H1 (cell line): Measurements from ENCODE around the gene ZMYM3. TPM values are rescaled to one million over a fixed set of nuclear protein-coding genes. Genes with fewer than 3 reads are reported as not detected.

ENCODE experiments used
- ATF3 ChIP-seq: IDR thresholded peaks from 2 replicates; pipeline ENCODE4 v1.6.1; 2011; ENCODE audit warnings: low read depth, mild to moderate bottlenecking, low read length; ENCODE audit not compliant: insufficient read depth
- CHD7 ChIP-seq: fragments of 300-600 bp; sonication (generic); IDR thresholded peaks from 2 replicates; pipeline ENCODE4 v1.7.1; 2012; ENCODE audit warnings: low read length, moderate library complexity, mild to moderate bottlenecking, inconsistent platforms; ENCODE audit not compliant: insufficient replicate concordance
- HDAC2 ChIP-seq, 2 experiments: fragments of 300-600 bp in 1 of 2; sonication (generic) in 1 of 2; IDR thresholded peaks; 2 replicates each; pipeline ENCODE4 v1.6.1; 2011 to 2012; ENCODE audit warnings: low read depth in 2 of 2, low read length in 2 of 2, mild to moderate bottlenecking in 2 of 2, moderate library complexity in 2 of 2, borderline replicate concordance in 1 of 2, inconsistent platforms in 1 of 2
- JUN ChIP-seq: IDR thresholded peaks from 2 replicates; pipeline ENCODE4 v1.6.1; 2011; ENCODE audit warnings: low read depth, mild to moderate bottlenecking, improper control_type of control experiment, low read length
- RBBP5 ChIP-seq: IDR thresholded peaks from 2 replicates; pipeline ENCODE4 v1.7.1; 2012; ENCODE audit warnings: low read depth, mild to moderate bottlenecking, inconsistent platforms, low read length, moderate library complexity, borderline replicate concordance
- SAP30 ChIP-seq: fragments of 300-600 bp; sonication (generic); IDR thresholded peaks from 2 replicates; pipeline ENCODE4 v1.7.1; 2012; ENCODE audit warnings: low read length, moderate library complexity, mild to moderate bottlenecking, inconsistent platforms; ENCODE audit not compliant: insufficient read depth, insufficient replicate concordance
- SP4 ChIP-seq: IDR thresholded peaks from 2 replicates; pipeline ENCODE4 v1.6.1; 2012; ENCODE audit warnings: low read length, inconsistent platforms
- TAF7 ChIP-seq: optimal IDR thresholded peaks from 2 replicates; pipeline ENCODE3; 2011; ENCODE audit warnings: low read depth, mild to moderate bottlenecking, inconsistent platforms, low read length, moderate library complexity, borderline replicate concordance
- polyA plus RNA-seq, 7 experiments: library from polyadenylated mRNA; depleted of rRNA in 3 of 7; stranded (reverse) in 5 of 7; unstranded in 2 of 7; fragments of >200 nt in 5 of 7; fragments of 200-250 nt in 2 of 7; gene quantifications; 1 replicate in 5 of 7; 2 replicates in 1 of 7; 4 replicates in 1 of 7; pipeline versions ENCODE4 v1.2.1 to v1.2.3, GENCODE V29; 2011 to 2013; ENCODE audit warnings: missing spikeins in 2 of 7, mixed read lengths in 2 of 7
- total RNA-seq: library from RNA; stranded (reverse); fragmentation: NEBNext Ultra II Directional; extraction: Animal tissue kit (Norgen Biotek cat#: 25700); gene quantifications from 2 replicates; pipeline ENCODE4 v1.2.1, GENCODE V29; 2021

ZMYM3 gene
- total and polyA plus RNA-seq, 2 of the 8 experiments (the other 6 are each of a cell fraction or from before 2014, with no cell fraction given), result 56.7 to 82.0 TPM

GRCh38 chrX:71191248-71191647 lies 62.7 kb downstream of the ZMYM3 start (continued):
- TF ChIP-seq CHD7, result no peak
- no peak for TF ChIP-seq RBBP5
- no peak for TF ChIP-seq SAP30
- TF ChIP-seq ATF3, result no peak
- no peak for TF ChIP-seq SP4
- no peak for TF ChIP-seq TAF7
- no peak for TF ChIP-seq HDAC2 (IDR thresholded peaks at IDR 0.05; ENCODE audit: borderline replicate concordance in 1 of 2, low read depth in 2 of 2, low read length in 2 of 2)
- TF ChIP-seq JUN, result no peak
